GM12892 (cell line): ENCODE results near the gene ZNF771.

Source experiments
- POLR2A ChIP-seq: IDR thresholded peaks from 2 replicates; pipeline ENCODE4 v1.6.1; 2011; ENCODE audit warnings: low read depth, low read length, control low read depth
- POLR2AphosphoS5 ChIP-seq: IDR thresholded peaks from 2 replicates; pipeline ENCODE4 v1.6.1; 2011; ENCODE audit warnings: low read depth, low read length, control low read depth

- TF ChIP-seq POLR2AphosphoS5 (peak; percentile 65), POLR2A (peak; percentile 64; the same call in 1 of the 2 replicates)
These were observed 29.6 kb upstream of the ZNF771 start for GRCh38 chr16:30377812-30378235.
